Thyroid gland (tissue), 4 donors: ENCODE measurements around the gene RHOBTB1. TPM values are rescaled to one million over a fixed set of nuclear protein-coding genes. Genes with fewer than 3 reads are reported as not detected.

ENCODE experiments used
- DNase-seq, 2 donors: peaks; one replicate each; pipeline ENCODE4 v3.0.0-alpha.2; 2019
- H3K27ac ChIP-seq, 3 donors: fragments of 200-600 bp; sonication (generic); 1 replicate in 2 of 3; 2 replicates in 1 of 3; pipeline ENCODE4 v1.5.1; 2016 to 2019; ENCODE audit warnings: mild to moderate bottlenecking in 1 of 3, moderate library complexity in 1 of 3
- H3K27me3 ChIP-seq: fragments of 200-600 bp; sonication (generic); one replicate; pipeline ENCODE4 v1.5.1; 2019
- H3K36me3 ChIP-seq, 2 donors: fragments of 200-600 bp; sonication (generic); one replicate each; pipeline ENCODE4 v1.5.1; 2016 to 2019
- H3K4me1 ChIP-seq, 2 donors: fragments of 200-600 bp; sonication (generic); one replicate each; pipeline ENCODE4 v1.5.1; 2017 to 2019
- H3K4me3 ChIP-seq, 3 donors: fragments of 200-600 bp; sonication (generic); replicated peaks in 1 of 3; 1 replicate in 2 of 3; 2 replicates in 1 of 3; pipeline ENCODE4 v1.5.1; 2016; ENCODE audit warnings: mild to moderate bottlenecking in 1 of 3
- H3K9me3 ChIP-seq: fragments of 200-600 bp; sonication (generic); one replicate; pipeline ENCODE4 v1.5.1; 2017
- CTCF ChIP-seq, 6 experiments: fragments of 200-600 bp in 3 of 6; fragments of 450-650 bp in 3 of 6; sonication (generic) in 3 of 6; IDR thresholded peaks; one replicate each; pipeline ENCODE4 v1.5.1; 2016 to 2019; ENCODE audit warnings: antibody characterized with exemption in 6 of 6, mild to moderate bottlenecking in 2 of 6, inconsistent platforms in 1 of 6, moderate library complexity in 1 of 6
- POLR2A ChIP-seq, 2 donors: fragments of 450-650 bp; IDR thresholded peaks; one replicate each; pipeline ENCODE4 v1.6.1; 2017; ENCODE audit warnings: antibody characterized with exemption in 2 of 2, mild to moderate bottlenecking in 2 of 2, moderate library complexity in 1 of 2
- WGBS, 2 donors: methylation state at CpG; one replicate each; pipeline ENCODE4 v1.1.5; 2017; 5-methylcytosine and 5-hydroxymethylcytosine counted together
- intact Hi-C: fragments of 100-400 bp; cut with DNase I; formaldehyde crosslinking; loops from one replicate; pipeline ENCODE4 v1.15.1; 2023
- total RNA-seq, 4 donors: library from RNA; depleted of rRNA; stranded (reverse); fragments of >200 nt; gene quantifications; one replicate each; pipeline ENCODE4 v1.2.3, GENCODE V29; 2016

Gene RHOBTB1
- total RNA-seq, 4 donors from 2014 or later: 6.8 to 10.5 (median 9.1) TPM

DNA sequence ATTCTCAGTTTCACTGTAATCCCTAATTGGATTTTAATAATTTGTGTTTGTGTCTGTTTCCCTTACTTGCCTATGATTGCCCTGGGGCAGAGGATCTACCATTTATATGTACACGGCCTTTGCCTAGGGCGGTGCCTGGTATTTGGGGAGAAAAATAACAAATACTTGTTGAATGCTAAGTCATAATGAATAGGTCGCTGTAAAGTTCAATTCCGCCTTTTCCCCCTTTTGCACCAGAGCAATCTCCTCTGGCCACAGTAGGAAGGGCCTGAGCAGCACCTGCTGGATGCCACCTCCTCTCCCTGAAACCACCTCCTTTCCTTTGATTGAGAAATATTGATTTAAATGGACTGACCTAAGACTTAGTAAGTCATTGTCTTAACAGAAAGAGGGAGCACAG is 70.2 kb downstream of the RHOBTB1 start:
- H3K4me3 ChIP-seq: no peak overlapping the region
- no peaks in the 10 kb centered on the region for H3K4me1 ChIP-seq
- H3K27me3 ChIP-seq: no peaks in the 10 kb centered on the region
- intact Hi-C loops: no loop called here
- 95 to 96% methylated on average over 4 of the region's 4 CpGs for WGBS, 2 donors
- no peak for DNase-seq
- no peaks in the 10 kb centered on the region for H3K9me3 ChIP-seq
- peaks cover 7% of the 10 kb centered on the region in 2 donors for H3K36me3 ChIP-seq
- TF ChIP-seq POLR2A (IDR thresholded peaks at IDR 0.05): no peak
- TF ChIP-seq CTCF (IDR thresholded peaks at IDR 0.05): no peak
- H3K27ac ChIP-seq: no peak overlapping the region

GRCh38 chr10:60872451-60872850 is 71.5 kb downstream of the RHOBTB1 start:
- H3K4me3 ChIP-seq: no peak overlapping the region
- intact Hi-C loops: no loop called here
- H3K27me3 ChIP-seq: no peaks in the 10 kb centered on the region
- no peak for DNase-seq
- no peaks in the 10 kb centered on the region for H3K4me1 ChIP-seq
- peaks cover 7% of the 10 kb centered on the region in 2 donors for H3K36me3 ChIP-seq
- no peaks in the 10 kb centered on the region for H3K9me3 ChIP-seq
- 94 to 98% methylated on average over 11 of the region's 11 CpGs for WGBS, 2 donors
- no peak overlapping the region for H3K27ac ChIP-seq
- no peak for TF ChIP-seq POLR2A (IDR thresholded peaks at IDR 0.05)
- no peak for TF ChIP-seq CTCF (IDR thresholded peaks at IDR 0.05)

DNA sequence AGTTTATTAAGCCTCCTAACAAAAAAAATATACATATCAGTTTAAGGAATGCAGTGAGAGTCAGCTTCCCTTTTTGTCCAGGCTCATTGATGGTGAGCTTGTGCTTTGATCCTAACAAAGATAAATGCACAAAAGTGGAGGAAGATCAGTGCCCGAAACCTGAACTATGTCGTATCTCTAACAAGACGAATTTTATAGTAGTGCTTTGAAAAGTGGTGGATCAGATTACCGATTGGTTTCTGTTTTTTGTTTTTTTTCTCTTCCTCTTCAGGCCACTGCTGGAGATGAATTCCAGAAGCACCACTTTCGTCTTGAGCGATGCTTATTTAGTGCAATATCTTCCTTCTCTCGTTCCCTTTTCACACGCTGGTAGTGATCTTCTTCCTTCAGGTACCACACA is 72.8 kb downstream of the RHOBTB1 start:
- Histone ChIP-seq H3K4me1 (no peaks in the 10 kb centered on the region), H3K36me3 (peaks cover 7% of the 10 kb centered on the region in 2 donors), H3K27ac (no peak overlapping the region), H3K9me3 (no peaks in the 10 kb centered on the region), H3K27me3 (no peaks in the 10 kb centered on the region), H3K4me3 (no peak overlapping the region)
- intact Hi-C loops: no loop called here
- 65 to 73% methylated on average over 8 of the region's 8 CpGs for WGBS, 2 donors
- no peak for TF ChIP-seq POLR2A (IDR thresholded peaks at IDR 0.05)
- no peak for TF ChIP-seq CTCF (IDR thresholded peaks at IDR 0.05)
- no peak for DNase-seq

DNA sequence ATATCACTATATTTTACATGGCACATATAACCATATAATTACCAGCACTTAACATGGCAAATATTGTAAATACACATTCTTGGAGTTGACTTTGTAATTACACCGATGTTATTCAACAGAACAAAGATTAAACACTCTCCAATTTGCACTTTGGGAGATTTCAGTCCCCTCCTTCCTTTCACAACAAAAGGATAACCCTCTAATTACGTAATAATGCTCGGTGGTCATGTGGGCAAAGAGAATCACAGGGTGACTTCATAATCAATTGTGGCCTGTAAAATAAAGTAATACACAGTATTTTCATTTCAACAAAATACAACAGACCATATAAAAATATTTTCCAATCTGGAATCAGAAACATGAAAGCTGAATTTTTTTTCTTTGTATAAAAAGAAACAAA is 73.2 kb downstream of the RHOBTB1 start:
- WGBS, 2 donors: 91 to 93% methylated on average over 3 of the region's 3 CpGs
- Histone ChIP-seq H3K4me3 (no peak overlapping the region), H3K9me3 (no peaks in the 10 kb centered on the region), H3K36me3 (peaks cover 7% of the 10 kb centered on the region in 2 donors), H3K27me3 (no peaks in the 10 kb centered on the region), H3K4me1 (no peaks in the 10 kb centered on the region), H3K27ac (no peak overlapping the region)
- intact Hi-C loops: no loop called here
- TF ChIP-seq POLR2A (IDR thresholded peaks at IDR 0.05): no peak
- no peak for TF ChIP-seq CTCF (IDR thresholded peaks at IDR 0.05)
- DNase-seq: no peak

DNA sequence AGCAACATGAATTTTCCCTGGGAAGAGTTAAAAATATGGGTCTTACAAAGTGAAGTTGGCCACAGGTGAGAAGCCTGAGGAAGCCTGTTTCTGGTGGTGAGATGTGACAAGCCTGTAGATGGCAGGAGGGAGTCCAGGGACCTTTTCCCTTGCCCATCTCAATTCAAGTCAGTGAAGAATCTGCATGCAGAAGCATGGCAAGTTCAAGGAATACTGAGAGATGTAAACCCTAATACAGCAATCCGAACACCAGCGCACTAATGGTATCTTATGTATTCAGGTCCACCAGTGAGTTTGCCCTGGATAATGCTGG is 73.6 kb downstream of the RHOBTB1 start:
- peaks cover 7% of the 10 kb centered on the region in 2 donors for H3K36me3 ChIP-seq
- DNase-seq: no peak
- no peak overlapping the region for H3K27ac ChIP-seq
- TF ChIP-seq CTCF (IDR thresholded peaks at IDR 0.05) (no peak), POLR2A (IDR thresholded peaks at IDR 0.05) (no peak)
- H3K4me3 ChIP-seq: no peak overlapping the region
- no peaks in the 10 kb centered on the region for H3K4me1 ChIP-seq
- no peaks in the 10 kb centered on the region for H3K9me3 ChIP-seq
- intact Hi-C loops: no loop called here
- WGBS, 2 donors: 98% methylated on average over 2 of the region's 2 CpGs
- H3K27me3 ChIP-seq: no peaks in the 10 kb centered on the region
